T-helper 1 cell treated with Interleukin-12 subunit alpha and Interleukin-12 subunit beta and Interleukin-4 antibody, amounts not matched to agents 30 ng/mL and 1 ng/mL, for 36 hours (primary cell): ENCODE measurements around the gene ARSD. TPM values are rescaled to one million over a fixed set of nuclear protein-coding genes. Genes with fewer than 3 reads are reported as not detected.
"Not testable (repeated sequence)": the region's sequence is repeated elsewhere in the genome, so short reads cannot be mapped to it uniquely, and the experiment has no call there.

ENCODE experiments used
- intact Hi-C: fragments of 100-400 bp; cut with micrococcal nuclease; formaldehyde crosslinking; loops from one replicate; pipeline ENCODE4 v1.15.1; 2024
- total RNA-seq: library from RNA; stranded (reverse); gene quantifications from 2 replicates; pipeline ENCODE4 v1.2.3, GENCODE V29; 2022

Gene ARSD
- total RNA-seq, 1 donor from 2014 or later = 4.1 TPM

GRCh38 chrX:2892816-2893215 is 36.3 kb downstream of the ARSD start:
- intact Hi-C loops = no loop called here

GRCh38 chrX:2890536-2891460 is 38.3 kb downstream of the ARSD start:
- intact Hi-C loops = not testable (repeated sequence)

- intact Hi-C loops = not testable (repeated sequence)
These were observed 39.2 kb downstream of the ARSD start for GRCh38 chrX:2889706-2890490.

- intact Hi-C loops = no loop called here
These were observed 40.0 kb downstream of the ARSD start for GRCh38 chrX:2889045-2889605.

GRCh38 chrX:2888309-2888708 is 40.8 kb downstream of the ARSD start:
- intact Hi-C loops = no loop called here

- intact Hi-C loops = no loop called here
These were observed 45.4 kb downstream of the ARSD start for GRCh38 chrX:2883770-2884169.

- intact Hi-C loops = loop anchor here (5.0 kb wide), 1 partner anchor 758 kb away; no protein-coding TSS in a partner anchor
These were observed 49.5 kb downstream of the ARSD start for GRCh38 chrX:2879670-2880069.

GRCh38 chrX:2878563-2878962 is 50.6 kb downstream of the ARSD start:
- intact Hi-C loops = loop anchor here (5.0 kb wide), 1 partner anchor 759 kb away; no protein-coding TSS in a partner anchor

- intact Hi-C loops = loop anchor here (5.0 kb wide), 1 partner anchor 761 kb away; no protein-coding TSS in a partner anchor
These were observed 53.2 kb downstream of the ARSD start for GRCh38 chrX:2875798-2876399.

- intact Hi-C loops = loop anchor here (5.0 kb wide), 1 partner anchor 762 kb away; no protein-coding TSS in a partner anchor
These were observed 54.0 kb downstream of the ARSD start for GRCh38 chrX:2875136-2875481.

- intact Hi-C loops = loop anchor here (5.0 kb wide), 1 partner anchor 763 kb away; no protein-coding TSS in a partner anchor
These were observed 54.7 kb downstream of the ARSD start for GRCh38 chrX:2874222-2875135.

- intact Hi-C loops = no loop called here
These were observed 56.4 kb downstream of the ARSD start for GRCh38 chrX:2872671-2873277.

GRCh38 chrX:2871831-2872230 is 57.3 kb downstream of the ARSD start:
- intact Hi-C loops = no loop called here

GRCh38 chrX:2870650-2871049 is 58.5 kb downstream of the ARSD start:
- intact Hi-C loops = no loop called here

- intact Hi-C loops = no loop called here
These were observed 61.9 kb downstream of the ARSD start for GRCh38 chrX:2867206-2867605.

- intact Hi-C loops = no loop called here
These were observed 65.5 kb downstream of the ARSD start for GRCh38 chrX:2863646-2864045.

GRCh38 chrX:2862404-2862803 is 66.7 kb downstream of the ARSD start:
- intact Hi-C loops = no loop called here

- intact Hi-C loops = no loop called here
These were observed 69.8 kb downstream of the ARSD start for GRCh38 chrX:2859197-2859797.

- intact Hi-C loops = no loop called here
These were observed 71.6 kb downstream of the ARSD start for GRCh38 chrX:2857566-2857965.
